ENCODE data around the gene FBXL15.

DNA sequence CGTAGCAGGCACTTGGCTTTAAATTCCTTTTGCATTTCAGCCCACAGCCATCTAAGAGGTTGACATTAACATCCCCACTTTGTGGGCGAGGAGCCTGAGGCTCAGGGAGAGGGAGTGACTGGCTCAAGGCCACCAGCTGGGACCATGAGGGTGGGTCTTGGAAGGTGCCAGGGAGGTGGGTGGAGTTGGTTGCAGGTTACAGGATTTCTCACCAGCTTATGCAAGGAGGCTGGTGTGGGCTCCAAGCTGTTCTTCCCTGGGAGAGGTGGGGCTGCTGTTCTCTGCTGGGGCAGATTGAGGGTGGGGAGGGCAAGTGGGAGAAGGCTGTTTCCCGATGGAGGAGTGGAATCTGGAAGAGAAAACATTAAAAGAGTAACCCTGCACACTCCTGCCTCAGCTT, 44.8 kb downstream of the FBXL15 start:
- TF ChIP-seq EZH2 (IDR thresholded peaks at IDR 0.05) (no peak), POLR2AphosphoS5 (IDR thresholded peaks at IDR 0.05; ENCODE audit: borderline replicate concordance, low read depth, low read length) (no peak), FOXP2 (optimal IDR thresholded peaks at IDR 0.05; ENCODE audit: control extremely low read depth, extremely low read length, insufficient read depth) (no peak)

All from SK-N-MC (cell line).